ENCODE results near the gene TTYH3.
A peak's percentile ranks its signal among the peaks of the same experiment; 100 is the strongest.
"Not testable (repeated sequence)": the region's sequence is repeated elsewhere in the genome, so short reads cannot be mapped to it uniquely, and the experiment has no call there.

The TTYH3 gene

GRCh38 chr7:2689951-2690705 is 58.3 kb downstream of the TTYH3 start:
- no peak for DNase-seq

GRCh38 chr7:2691011-2691707 is 59.4 kb downstream of the TTYH3 start:
- no peak for DNase-seq

GRCh38 chr7:2691932-2692439 is 60.2 kb downstream of the TTYH3 start:
- DNase-seq = not testable (repeated sequence)

- no peak for DNase-seq
Measured at GRCh38 chr7:2692543-2692942, 60.8 kb downstream of the TTYH3 start.

GRCh38 chr7:2693420-2694121 is 61.8 kb downstream of the TTYH3 start:
- DNase-seq = not testable (repeated sequence)

GRCh38 chr7:2694122-2694436 is 62.3 kb downstream of the TTYH3 start:
- not testable (repeated sequence) for DNase-seq

- no peak for DNase-seq
Measured at GRCh38 chr7:2698581-2699288, 66.9 kb downstream of the TTYH3 start.

GRCh38 chr7:2699289-2699620 is 67.5 kb downstream of the TTYH3 start:
- DNase-seq = no peak

- no peak for DNase-seq
Measured at GRCh38 chr7:2700141-2700850, 68.5 kb downstream of the TTYH3 start.

- no peak for DNase-seq
Measured at GRCh38 chr7:2701424-2701823, 69.6 kb downstream of the TTYH3 start.

- DNase-seq = no peak
Measured at GRCh38 chr7:2701832-2702593, 70.2 kb downstream of the TTYH3 start.

- DNase-seq = no peak
Measured at GRCh38 chr7:2702594-2702957, 70.8 kb downstream of the TTYH3 start.

GRCh38 chr7:2705371-2706096 is 73.7 kb downstream of the TTYH3 start:
- no peak for DNase-seq

- no peak for DNase-seq
Measured at GRCh38 chr7:2706685-2707126, 74.9 kb downstream of the TTYH3 start.

GRCh38 chr7:2707481-2707880 is 75.7 kb downstream of the TTYH3 start:
- DNase-seq = no peak

- DNase-seq = no peak
Measured at GRCh38 chr7:2708041-2708440, 76.3 kb downstream of the TTYH3 start.

GRCh38 chr7:2708547-2709310 is 76.9 kb downstream of the TTYH3 start:
- DNase-seq = no peak

- DNase-seq = peak; percentile 68
Measured at GRCh38 chr7:2709553-2710285, 77.9 kb downstream of the TTYH3 start.

- DNase-seq = no peak
Measured at GRCh38 chr7:2710286-2710655, 78.5 kb downstream of the TTYH3 start.
